Immature natural killer cell (primary cell): ENCODE data around the gene RUNDC1. TPM values are rescaled to one million over a fixed set of nuclear protein-coding genes. Genes with fewer than 3 reads are reported as not detected.
"Not testable (repeated sequence)": the region's sequence is repeated elsewhere in the genome, so short reads cannot be mapped to it uniquely, and the experiment has no call there.

ENCODE experiments used
- DNase-seq, 3 donors: peaks; one replicate each; pipeline ENCODE4 v3.0.0; 2022; ENCODE audit warnings: mixed read lengths in 1 of 3
- H3K27ac Mint-ChIP-seq, 6 donors: one replicate each; pipeline ENCODE4 v1.8.0; 2020; ENCODE audit warnings: mixed read lengths in 6 of 6, mild to moderate bottlenecking in 5 of 6, inconsistent platforms in 4 of 6, moderate library complexity in 3 of 6
- H3K27me3 Mint-ChIP-seq, 3 donors: one replicate each; pipeline ENCODE4 v1.8.0; 2020 to 2021; ENCODE audit warnings: low read depth in 3 of 3, mild to moderate bottlenecking in 3 of 3, mixed read lengths in 3 of 3, moderate library complexity in 3 of 3, inconsistent platforms in 1 of 3
- H3K36me3 Mint-ChIP-seq, 3 donors: one replicate each; pipeline ENCODE4 v1.8.0; 2020; ENCODE audit warnings: mixed read lengths in 3 of 3, inconsistent platforms in 2 of 3, mild to moderate bottlenecking in 2 of 3
- H3K4me1 Mint-ChIP-seq, 2 donors: one replicate each; pipeline ENCODE4 v1.8.0; 2020; ENCODE audit warnings: inconsistent platforms in 2 of 2, mild to moderate bottlenecking in 2 of 2, mixed read lengths in 2 of 2, moderate library complexity in 1 of 2
- H3K4me3 Mint-ChIP-seq, 5 donors: one replicate each; pipeline ENCODE4 v1.8.0; 2020; ENCODE audit warnings: mild to moderate bottlenecking in 5 of 5, mixed read lengths in 5 of 5, inconsistent platforms in 3 of 5, moderate library complexity in 3 of 5
- H3K9me3 Mint-ChIP-seq, 6 donors: one replicate each; pipeline ENCODE4 v1.8.0; 2020; ENCODE audit warnings: mild to moderate bottlenecking in 6 of 6, mixed read lengths in 6 of 6, inconsistent platforms in 4 of 6, moderate library complexity in 3 of 6
- polyA plus RNA-seq, 3 donors: library from polyadenylated mRNA; unstranded; fragments of 300-500 nt; fragmentation: Illumina TruSeq; gene quantifications; one replicate each; pipeline ENCODE4 v1.2.3, GENCODE V29; 2021

The RUNDC1 gene
- 10 to 100 TPM; 10.2 to 16.5 (median 13.0) TPM for polyA plus RNA-seq

DNA sequence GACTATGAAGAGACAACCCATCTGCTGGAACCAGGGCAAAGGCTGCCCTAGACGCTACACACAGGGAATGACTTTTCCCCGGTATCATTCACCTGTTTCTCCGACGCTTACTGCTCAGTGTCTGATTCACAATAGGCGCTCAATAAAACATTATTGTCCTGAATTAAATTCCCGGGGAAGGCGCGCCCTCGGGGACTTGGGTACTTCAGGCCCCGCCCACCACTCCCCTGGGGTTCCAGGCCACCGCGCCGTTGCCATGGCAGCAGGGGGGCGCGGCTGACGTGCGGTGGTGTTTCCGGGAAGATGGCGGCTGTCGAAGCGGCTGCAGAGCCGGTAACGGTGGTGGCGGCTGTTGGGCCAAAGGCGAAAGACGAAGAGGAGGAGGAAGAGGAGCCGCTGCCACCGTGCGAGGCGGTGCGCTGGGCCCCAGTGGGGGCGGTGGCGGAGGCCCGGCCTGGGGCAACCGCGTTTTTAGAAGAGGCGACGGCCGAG is at the start of gene RUNDC1:
TSS of gene RUNDC1 (plus strand) at position 292 of the 492 bp plus-strand sequence. CDS start at position 304, 12 bp downstream.
- Mint-ChIP-seq H3K27me3 (peaks cover 12 to 20% (median 15%) of the 10 kb centered on the region in 3 donors), H3K27ac (peak within 1 kb of the TSS; percentile 84 to 98 (median 94)), H3K36me3 (peaks cover 0 to 4% (median 3%) of the 10 kb centered on the region in 3 donors), H3K4me3 (peak within 1 kb of the TSS; percentile 94 to 98 (median 96)), H3K4me1 (peaks cover 31 to 41% of the 10 kb centered on the region in 2 donors), H3K9me3 (no peaks in the 10 kb centered on the region)
- DNase-seq, result peak; percentile 86 to 87 (median 86)

DNA sequence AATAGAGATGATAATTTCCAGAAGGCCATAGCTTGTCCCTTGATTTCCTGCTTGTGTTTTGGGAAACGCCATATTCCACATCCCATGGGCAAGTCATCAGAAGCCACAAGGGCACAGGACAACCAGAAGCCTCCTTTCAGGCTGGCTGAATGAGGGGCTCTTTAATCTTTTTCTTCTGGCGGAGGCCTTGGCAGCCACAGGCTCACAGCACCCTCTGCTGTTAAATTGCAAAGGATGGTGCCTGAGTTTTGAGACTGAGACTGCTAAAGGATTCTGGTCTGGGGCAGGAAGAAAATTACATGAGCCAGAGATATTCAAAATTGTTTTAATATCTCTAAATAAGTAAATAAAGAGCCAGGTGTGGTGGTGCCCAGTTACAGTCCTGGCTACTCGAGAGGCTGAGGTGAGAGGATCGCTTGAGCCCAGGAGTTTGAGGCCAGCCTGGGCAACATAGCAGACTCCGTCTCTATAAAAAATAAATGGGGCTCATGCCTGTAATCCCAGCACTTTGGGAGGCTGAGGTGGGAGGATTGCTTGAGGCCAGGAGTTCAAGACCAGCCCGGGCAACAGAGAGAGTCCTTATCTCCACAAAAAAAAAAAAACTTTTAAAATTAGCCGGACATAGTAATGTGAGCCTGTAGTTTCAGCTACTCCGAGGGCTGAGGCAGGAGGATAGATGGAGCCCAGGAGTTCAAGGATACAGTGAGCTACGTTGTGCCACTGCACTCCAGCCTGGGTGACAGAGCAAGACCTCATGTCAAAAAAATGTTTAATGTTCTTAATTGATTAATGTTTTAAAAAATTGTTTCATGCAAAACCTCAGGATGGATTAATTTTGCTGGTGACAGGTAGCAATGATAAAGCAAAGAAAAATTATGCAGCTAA is 42.4 kb upstream of the RUNDC1 start:
- Mint-ChIP-seq H3K36me3 (no peaks in the 10 kb centered on the region), H3K27ac (no peak overlapping the region), H3K27me3 (peaks cover 0 to 8% (median 1%) of the 10 kb centered on the region in 3 donors), H3K9me3 (no peaks in the 10 kb centered on the region), H3K4me3 (no peak overlapping the region), H3K4me1 (no peaks in the 10 kb centered on the region)
- peak in 1 of 3 donors; percentile 5 for DNase-seq

DNA sequence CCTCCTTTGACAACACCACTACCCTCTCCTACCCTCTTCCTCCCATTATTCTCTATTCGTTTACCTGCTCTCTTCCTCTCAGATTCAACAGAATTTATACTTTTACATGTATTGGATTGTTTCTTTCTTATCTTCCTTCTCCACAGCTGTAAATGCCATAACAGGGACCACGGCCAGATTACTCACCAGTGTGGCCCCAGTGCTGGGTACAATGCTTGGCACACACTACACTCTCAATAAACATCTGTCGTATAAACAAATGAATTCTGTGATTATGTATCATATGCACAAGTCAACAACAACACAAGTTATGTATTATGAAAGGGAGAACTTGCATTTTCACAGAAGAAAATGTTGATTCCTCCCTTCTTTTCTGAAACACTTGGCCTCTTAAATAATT is 36.2 kb upstream of the RUNDC1 start:
- H3K4me3 Mint-ChIP-seq, result no peak overlapping the region
- DNase-seq, result no peak
- H3K9me3 Mint-ChIP-seq, result no peaks in the 10 kb centered on the region
- peaks cover 5 to 9% (median 8%) of the 10 kb centered on the region in 3 donors for H3K36me3 Mint-ChIP-seq
- no peaks in the 10 kb centered on the region for H3K4me1 Mint-ChIP-seq
- no peaks in the 10 kb centered on the region for H3K27me3 Mint-ChIP-seq
- H3K27ac Mint-ChIP-seq, result no peak overlapping the region

DNA sequence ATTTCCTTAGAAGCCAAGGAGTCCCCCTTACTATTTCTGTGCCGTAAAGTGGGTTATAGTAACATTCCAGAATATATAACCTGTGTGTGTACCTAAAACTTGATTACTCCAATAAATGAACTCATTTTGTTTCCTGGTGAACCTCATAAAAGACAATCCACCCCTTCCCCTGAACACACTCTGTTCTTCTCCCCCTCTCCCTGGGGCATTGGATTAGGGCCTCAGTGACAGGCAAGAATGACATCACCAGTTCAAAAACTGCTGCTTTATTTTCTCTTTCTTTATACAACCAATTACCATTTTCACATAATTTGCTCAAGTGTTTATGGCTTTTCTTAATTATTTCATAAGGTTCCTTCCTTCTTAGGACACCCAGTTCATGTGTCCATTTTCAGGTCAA is 33.6 kb upstream of the RUNDC1 start:
- Mint-ChIP-seq H3K9me3 (no peaks in the 10 kb centered on the region), H3K36me3 (peaks cover 5 to 24% (median 15%) of the 10 kb centered on the region in 3 donors), H3K4me3 (no peak overlapping the region), H3K4me1 (no peaks in the 10 kb centered on the region), H3K27ac (peak overlapping the region in 1 of 6 donors; percentile 50), H3K27me3 (no peaks in the 10 kb centered on the region)
- no peak for DNase-seq

DNA sequence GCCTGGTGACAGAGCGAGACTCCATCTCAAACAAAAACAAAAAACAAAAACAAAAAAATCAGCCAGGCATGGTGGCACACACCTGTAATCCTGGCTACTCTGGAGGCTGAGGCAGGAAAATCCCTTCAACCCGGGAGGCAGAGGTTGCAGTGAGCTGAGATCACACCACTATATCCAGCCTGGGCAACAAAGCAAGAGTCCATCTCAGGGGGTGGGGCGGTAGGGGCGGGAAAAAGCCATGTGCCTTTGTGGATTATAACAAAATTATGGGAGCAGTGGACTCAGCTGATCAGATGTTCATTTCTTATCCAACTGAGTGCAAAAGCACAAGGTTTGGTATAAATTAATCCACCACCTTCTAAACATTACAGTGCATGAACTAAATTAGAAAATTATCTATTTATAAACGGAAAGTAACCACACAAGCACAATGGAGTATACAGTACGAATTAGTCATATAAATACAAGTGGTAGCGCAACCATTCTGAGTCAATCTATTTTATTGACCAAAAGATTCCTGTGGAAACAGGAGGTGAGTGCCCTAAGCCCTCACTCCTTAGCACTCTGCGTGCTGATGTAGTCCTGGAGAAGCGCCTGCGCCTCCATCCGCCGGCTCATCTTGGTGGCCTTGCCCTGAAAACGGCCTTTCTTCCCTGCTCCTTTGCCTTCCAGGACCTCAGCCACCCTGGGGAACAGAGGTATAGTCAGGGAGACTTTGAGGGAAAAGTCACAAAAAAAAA is 30.2 kb upstream of the RUNDC1 start:
- H3K4me3 Mint-ChIP-seq, result no peak overlapping the region
- peaks cover 12 to 48% (median 18%) of the 10 kb centered on the region in 3 donors for H3K36me3 Mint-ChIP-seq
- no peaks in the 10 kb centered on the region for H3K27me3 Mint-ChIP-seq
- H3K4me1 Mint-ChIP-seq, result no peaks in the 10 kb centered on the region
- DNase-seq, result no peak
- H3K27ac Mint-ChIP-seq, result no peak overlapping the region
- no peaks in the 10 kb centered on the region for H3K9me3 Mint-ChIP-seq

DNA sequence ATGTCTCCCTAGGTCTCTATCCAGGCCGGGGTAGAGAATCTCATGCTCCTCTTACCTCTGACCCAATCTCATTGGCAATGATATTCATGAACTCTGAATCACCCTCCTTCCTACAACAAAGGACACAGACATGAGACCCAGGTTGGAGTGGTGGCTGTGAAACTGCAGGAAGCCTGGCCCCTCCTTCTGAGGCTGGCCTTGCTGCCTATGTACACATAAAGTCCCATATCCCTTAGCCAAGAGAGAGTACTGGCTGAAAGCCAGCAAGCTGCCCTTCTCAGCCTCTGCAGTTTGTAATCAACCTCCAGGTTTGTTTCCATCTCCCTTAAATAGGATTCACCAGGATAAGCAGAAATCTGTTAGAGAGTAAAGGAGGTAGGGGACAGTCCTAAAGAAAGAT is 26.7 kb upstream of the RUNDC1 start:
- Mint-ChIP-seq H3K36me3 (peaks cover 23 to 63% (median 25%) of the 10 kb centered on the region in 3 donors), H3K4me3 (no peak overlapping the region), H3K27ac (no peak overlapping the region), H3K4me1 (no peaks in the 10 kb centered on the region), H3K9me3 (no peaks in the 10 kb centered on the region), H3K27me3 (no peaks in the 10 kb centered on the region)
- no peak for DNase-seq

DNA sequence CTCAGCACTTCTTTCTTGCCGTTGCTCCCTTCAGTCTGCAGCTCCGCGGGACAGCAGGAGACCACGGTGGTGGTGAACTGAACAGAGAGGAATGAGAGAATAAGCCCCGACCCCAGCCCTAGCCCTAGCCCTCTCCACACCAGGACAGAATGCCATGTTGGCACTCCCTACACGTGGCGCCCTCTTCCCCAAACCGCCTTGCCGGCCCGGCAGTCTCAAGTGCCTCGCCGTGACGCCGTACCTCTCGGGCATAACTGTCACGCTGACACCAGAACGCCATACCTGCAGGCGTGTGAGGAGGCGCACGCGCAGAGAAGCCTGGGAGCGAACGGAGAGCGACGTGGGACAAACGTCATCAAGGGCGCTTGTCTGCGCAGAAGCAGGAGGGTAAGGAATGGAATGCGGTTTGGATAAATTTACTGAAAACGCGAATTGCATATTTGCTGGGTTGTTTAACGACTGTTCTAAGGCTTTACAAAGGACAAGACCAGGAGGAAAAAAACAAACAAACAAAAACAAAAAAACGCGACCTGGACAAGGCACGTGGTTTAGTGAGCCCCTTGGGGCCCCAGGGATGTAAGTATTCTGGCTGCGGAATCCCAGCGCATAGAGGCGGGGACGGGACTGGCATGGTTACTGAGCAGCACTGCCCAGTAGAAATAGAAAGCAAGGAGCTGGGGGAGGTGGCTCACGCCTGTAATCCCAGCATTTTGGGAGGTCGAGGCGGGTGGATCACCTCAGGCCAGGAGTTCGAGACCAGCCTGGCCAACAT is 16.0 kb upstream of the RUNDC1 start, which contains the start of gene AARSD1:
TSS of gene AARSD1 (minus strand) at position 294 of the 772 bp plus-strand sequence. CDS start at position 280, 14 bp downstream.
- peak; percentile 85 to 88 (median 86) for DNase-seq
- Mint-ChIP-seq H3K9me3 (no peaks in the 10 kb centered on the region), H3K4me3 (peak within 1 kb of the TSS; percentile 92 to 97 (median 97)), H3K36me3 (peaks cover 4 to 18% (median 9%) of the 10 kb centered on the region in 3 donors), H3K27me3 (peaks cover 5 to 9% (median 8%) of the 10 kb centered on the region in 3 donors), H3K27ac (peak within 1 kb of the TSS; percentile 92 to 98 (median 96)), H3K4me1 (peaks cover 14 to 17% of the 10 kb centered on the region in 2 donors)

DNA sequence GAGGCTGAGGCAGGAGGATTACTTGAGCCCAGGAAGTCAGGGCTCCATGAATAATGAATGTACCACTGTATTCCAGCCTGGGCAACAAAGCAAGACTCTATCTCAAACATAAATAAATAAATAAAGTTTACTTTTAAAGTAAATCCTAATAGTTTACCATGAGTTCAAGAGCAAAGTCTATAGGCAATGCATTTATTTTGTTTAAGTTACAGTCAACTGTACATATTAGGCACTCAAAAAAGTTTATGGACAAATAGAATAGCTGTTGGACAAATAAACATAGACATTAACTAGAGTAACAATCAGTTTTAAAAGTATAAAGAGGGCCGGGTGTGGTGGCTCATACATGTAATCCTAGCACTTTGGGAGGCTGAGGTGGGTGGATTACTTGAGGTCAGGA is 12.4 kb upstream of the RUNDC1 start:
- H3K4me3 Mint-ChIP-seq, result no peak overlapping the region

DNA sequence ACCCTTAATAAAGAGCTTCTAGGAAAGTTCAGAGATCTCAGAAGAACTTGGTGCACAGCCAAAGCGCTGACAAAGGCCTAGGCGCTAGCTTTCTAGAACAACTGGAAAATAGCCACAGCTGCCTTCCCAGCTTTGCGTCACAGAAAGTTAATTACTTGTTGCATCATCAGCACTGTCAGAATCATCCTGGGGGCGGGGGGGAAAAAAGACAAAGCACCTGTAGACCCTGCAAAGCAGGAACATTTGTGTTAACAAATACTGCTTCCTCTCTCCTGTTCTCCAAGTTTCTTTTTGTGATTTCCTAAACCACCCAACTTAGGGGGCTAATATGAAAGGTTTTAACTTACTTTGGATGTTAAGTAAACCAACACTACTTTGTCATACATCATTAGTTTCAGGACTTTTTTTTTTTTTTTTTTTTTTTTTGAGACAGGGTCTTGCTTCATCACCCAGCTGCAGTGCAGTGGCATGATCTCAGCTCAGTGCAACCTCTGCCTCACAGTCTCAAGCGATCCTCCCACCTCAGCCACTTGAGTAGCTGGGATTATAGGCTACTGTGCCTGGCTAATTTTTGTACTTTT is 11.3 kb upstream of the RUNDC1 start:
- H3K4me3 Mint-ChIP-seq, result no peak overlapping the region
- H3K9me3 Mint-ChIP-seq, result no peaks in the 10 kb centered on the region
- H3K36me3 Mint-ChIP-seq, result no peaks in the 10 kb centered on the region
- peaks cover 6% of the 10 kb centered on the region in 2 donors for H3K4me1 Mint-ChIP-seq
- peaks cover 3 to 8% (median 7%) of the 10 kb centered on the region in 3 donors for H3K27me3 Mint-ChIP-seq
- DNase-seq, result no peak
- no peak overlapping the region for H3K27ac Mint-ChIP-seq

More for the DNA sequence above, 12.4 kb upstream of the RUNDC1 start:
- peaks cover 5 to 8% (median 7%) of the 10 kb centered on the region in 3 donors for H3K27me3 Mint-ChIP-seq
- no peaks in the 10 kb centered on the region for H3K9me3 Mint-ChIP-seq
- no peak for DNase-seq
- H3K27ac Mint-ChIP-seq, result no peak overlapping the region
- peaks cover 14 to 17% of the 10 kb centered on the region in 2 donors for H3K4me1 Mint-ChIP-seq
- no peaks in the 10 kb centered on the region for H3K36me3 Mint-ChIP-seq

DNA sequence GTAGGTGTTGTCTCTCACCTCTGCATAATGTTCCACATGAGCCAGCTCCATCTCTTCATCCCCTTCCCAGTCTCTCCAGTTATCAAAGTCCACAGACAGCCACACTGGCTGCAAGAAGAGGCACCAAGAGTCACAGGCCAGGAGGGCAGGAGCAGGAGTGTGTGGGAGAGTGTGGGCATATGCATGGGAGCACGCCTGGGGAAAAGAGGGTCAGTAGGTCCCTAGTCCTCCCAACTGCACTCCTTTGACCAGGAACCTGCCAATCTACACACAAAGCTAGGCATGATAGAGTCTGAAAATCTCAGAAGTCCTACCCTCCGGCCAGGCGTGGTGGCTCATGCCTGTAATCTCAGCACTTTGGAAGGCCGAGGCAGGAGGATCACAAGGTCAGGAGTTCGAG is 8.8 kb upstream of the RUNDC1 start:
- no peaks in the 10 kb centered on the region for H3K9me3 Mint-ChIP-seq
- no peaks in the 10 kb centered on the region for H3K4me1 Mint-ChIP-seq
- H3K27ac Mint-ChIP-seq, result no peak overlapping the region
- H3K4me3 Mint-ChIP-seq, result no peak overlapping the region
- H3K36me3 Mint-ChIP-seq, result no peaks in the 10 kb centered on the region
- peaks cover 2 to 5% (median 2%) of the 10 kb centered on the region in 3 donors for H3K27me3 Mint-ChIP-seq
- DNase-seq, result no peak

DNA sequence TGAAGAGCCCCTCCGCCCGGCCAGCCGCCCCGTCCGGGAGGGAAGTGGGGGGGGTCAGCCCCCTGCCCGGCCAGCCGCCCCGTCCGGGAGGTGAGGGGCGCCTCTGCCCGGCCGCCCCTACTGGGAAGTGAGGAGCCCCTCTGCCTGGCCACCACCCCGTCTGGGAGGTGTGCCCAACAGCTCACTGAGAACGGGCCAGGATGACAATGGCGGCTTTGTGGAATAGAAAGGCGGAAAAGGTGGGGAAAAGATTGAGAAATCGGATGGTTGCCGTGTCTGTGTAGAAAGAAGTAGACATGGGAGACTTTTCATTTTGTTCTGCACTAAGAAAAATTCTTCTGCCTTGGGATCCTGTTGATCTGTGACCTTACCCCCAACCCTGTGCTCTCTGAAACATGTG is 7.0 kb upstream of the RUNDC1 start:
- H3K27me3 Mint-ChIP-seq, H3K27ac Mint-ChIP-seq, H3K36me3 Mint-ChIP-seq, DNase-seq, H3K9me3 Mint-ChIP-seq, H3K4me1 Mint-ChIP-seq, H3K4me3 Mint-ChIP-seq: not testable (repeated sequence)

DNA sequence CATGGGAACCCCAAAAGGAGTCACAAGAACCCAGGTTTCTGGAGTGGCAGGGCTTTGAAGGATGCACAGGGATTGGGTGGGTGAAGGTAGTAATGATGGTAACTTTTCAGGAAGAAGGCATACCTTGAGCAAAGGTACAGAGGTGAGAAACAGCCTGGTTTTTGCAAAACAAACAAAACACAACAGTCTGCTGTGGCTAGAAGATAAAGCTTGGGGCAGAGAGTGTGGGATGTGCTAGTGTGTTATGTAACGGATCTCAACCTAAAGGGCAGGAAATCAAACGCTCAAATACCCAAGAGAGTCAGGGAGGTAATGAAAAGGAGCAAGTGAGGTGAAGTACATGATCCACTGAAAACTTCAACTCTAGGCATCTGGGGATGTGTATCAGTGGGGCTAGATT is 5.1 kb upstream of the RUNDC1 start:
- H3K9me3 Mint-ChIP-seq, result no peaks in the 10 kb centered on the region
- H3K27ac Mint-ChIP-seq, result peak overlapping the region in 1 of 6 donors; percentile 4
- no peak for DNase-seq
- H3K36me3 Mint-ChIP-seq, result peaks cover 0 to under 1% (median 0%) of the 10 kb centered on the region in 3 donors
- peaks cover 7 to 11% (median 9%) of the 10 kb centered on the region in 3 donors for H3K27me3 Mint-ChIP-seq
- H3K4me3 Mint-ChIP-seq, result no peak overlapping the region
- peaks cover 10 to 14% of the 10 kb centered on the region in 2 donors for H3K4me1 Mint-ChIP-seq

DNA sequence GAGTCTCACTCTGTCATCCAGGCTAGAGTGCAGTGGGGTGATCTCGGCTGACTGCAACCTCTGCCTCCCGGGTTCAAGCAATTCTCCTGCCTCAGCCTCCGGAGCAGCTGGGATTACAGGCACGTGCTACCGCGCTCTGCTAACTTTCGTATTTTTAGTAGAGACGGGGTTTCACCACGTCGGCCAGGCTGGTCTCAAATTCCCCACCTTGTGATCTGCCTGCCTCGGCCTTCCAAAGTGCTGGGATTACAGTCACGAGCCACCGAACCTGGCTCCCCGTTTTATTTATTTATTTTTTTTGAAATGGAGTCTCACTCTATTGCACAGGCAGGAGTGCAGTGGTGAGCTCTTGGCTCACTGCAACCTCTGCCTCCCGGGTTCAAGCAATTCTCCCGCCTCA is 4.7 kb upstream of the RUNDC1 start:
- H3K9me3 Mint-ChIP-seq, H3K27ac Mint-ChIP-seq, H3K4me3 Mint-ChIP-seq, H3K36me3 Mint-ChIP-seq, DNase-seq: not testable (repeated sequence)
- peaks cover 9 to 13% (median 11%) of the 10 kb centered on the region in 3 donors for H3K27me3 Mint-ChIP-seq
- peaks cover 12 to 19% of the 10 kb centered on the region in 2 donors for H3K4me1 Mint-ChIP-seq
